ENCODE results near the gene SPP1. TPM values are rescaled to one million over a fixed set of nuclear protein-coding genes. Genes with fewer than 3 reads are reported as not detected.

Gene SPP1
- total and polyA plus RNA-seq, 3 experiments from 2014 or later = 4.9 to 7.2 TPM; not detected in 1

DNA sequence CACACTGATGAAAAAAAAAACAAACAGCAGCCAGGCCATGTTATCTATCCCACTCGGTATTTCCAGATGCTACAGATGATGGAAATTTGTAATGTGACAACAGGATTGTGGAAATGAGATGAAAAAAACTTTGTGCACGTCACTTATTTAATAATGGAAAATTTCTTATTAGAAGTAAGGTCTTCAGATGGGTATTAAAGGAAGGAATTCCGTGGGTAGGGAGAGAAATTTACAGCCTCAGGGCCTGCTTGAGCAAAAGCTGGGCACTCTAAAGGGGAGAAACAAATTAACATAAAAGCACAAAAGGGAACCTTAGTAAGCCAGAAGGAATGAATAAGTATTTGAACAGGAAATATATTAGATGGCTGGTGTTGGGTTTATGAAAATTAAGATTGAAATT, 27.7 kb downstream of the SPP1 start:
- CTCF ChIA-PET = no interaction called here
- Mint-ChIP-seq H3K4me1 (peaks cover 8 to 12% (median 9%) of the 10 kb centered on the region in 3 donors), H3K36me3 (peaks cover 0 to 2% (median 0%) of the 10 kb centered on the region in 3 donors), H3K4me3 (no peak overlapping the region), H3K27me3 (peaks cover 2 to 7% of the 10 kb centered on the region in 2 donors), H3K27ac (no peak overlapping the region), H3K9me3 (no peaks in the 10 kb centered on the region)
- DNase-seq = no peak
- POLR2A ChIA-PET = no interaction called here
- no peak overlapping the region for H3K27ac ChIP-seq (ENCODE audit: low read depth, low read length)
- no peaks in the 10 kb centered on the region for H3K27me3 ChIP-seq (ENCODE audit: insufficient read depth, low read length, poor library complexity, severe bottlenecking)
- H3K4me3 ChIP-seq (ENCODE audit: low read length) = no peak overlapping the region
- H3K36me3 ChIP-seq (ENCODE audit: insufficient read depth, low read length) = no peaks in the 10 kb centered on the region
- no peaks in the 10 kb centered on the region for H3K4me1 ChIP-seq (ENCODE audit: insufficient read depth, low read length)
- H3K9me3 ChIP-seq (ENCODE audit: low read length) = no peaks in the 10 kb centered on the region

DNA sequence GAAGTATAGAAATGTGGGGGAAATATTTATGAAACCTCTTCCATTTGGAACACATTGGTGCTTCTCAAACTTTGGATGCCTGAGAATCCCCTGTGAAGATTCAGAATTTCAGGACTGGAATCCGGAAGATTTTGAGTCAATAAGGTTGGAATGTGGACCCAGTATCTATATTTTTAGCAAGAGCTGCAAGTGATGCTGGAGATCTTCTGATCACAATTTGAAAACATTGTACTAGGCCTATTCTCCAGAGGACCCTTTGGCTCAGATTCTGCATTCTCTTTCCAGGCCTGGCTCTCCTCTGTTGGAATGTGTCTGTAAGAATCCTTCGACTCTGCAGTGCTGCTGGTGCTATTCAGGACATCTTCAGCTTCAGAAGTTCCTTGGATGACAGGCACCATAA, 29.6 kb downstream of the SPP1 start:
- Mint-ChIP-seq H3K4me1 (peaks cover 21 to 26% (median 21%) of the 10 kb centered on the region in 3 donors), H3K27me3 (peaks cover 2 to 7% of the 10 kb centered on the region in 2 donors), H3K4me3 (peak overlapping the region in 1 of 7 donors; percentile 96), H3K9me3 (no peaks in the 10 kb centered on the region), H3K27ac (peak overlapping the region in 3 of 8 donors; percentile 6 to 80 (median 10)), H3K36me3 (peaks cover 0 to 6% (median 0%) of the 10 kb centered on the region in 3 donors)
- ChIA-PET CTCF (no interaction called here), POLR2A (no interaction called here)
- H3K4me1 ChIP-seq (ENCODE audit: insufficient read depth, low read length) = peaks cover 6% of the 10 kb centered on the region
- no peaks in the 10 kb centered on the region for H3K9me3 ChIP-seq (ENCODE audit: low read length)
- H3K27me3 ChIP-seq (ENCODE audit: insufficient read depth, low read length, poor library complexity, severe bottlenecking) = no peaks in the 10 kb centered on the region
- no peak overlapping the region for H3K4me3 ChIP-seq (ENCODE audit: low read length)
- H3K36me3 ChIP-seq (ENCODE audit: insufficient read depth, low read length) = no peaks in the 10 kb centered on the region
- DNase-seq = no peak
- H3K27ac ChIP-seq (ENCODE audit: low read depth, low read length) = no peak overlapping the region

DNA sequence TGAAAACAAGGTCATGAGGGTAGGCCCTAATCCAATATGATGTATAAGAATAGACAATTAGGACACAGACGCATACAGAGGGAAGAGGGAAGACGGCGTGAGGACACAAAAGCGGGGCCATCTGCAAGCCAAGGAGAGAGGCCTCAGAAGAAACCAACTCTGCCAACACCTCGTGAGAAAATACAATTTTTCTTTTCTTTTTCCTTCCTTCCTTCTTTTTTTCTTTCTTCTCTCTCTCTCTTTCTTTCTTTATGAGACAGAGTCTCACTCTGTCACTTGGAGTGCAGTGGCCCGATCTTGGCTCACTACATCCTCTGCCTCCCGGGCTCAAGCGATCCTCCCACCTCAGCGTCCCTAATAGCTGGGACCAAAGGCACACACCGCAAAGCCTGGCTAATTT, 30.4 kb downstream of the SPP1 start:
- H3K36me3 Mint-ChIP-seq = peaks cover 0 to 6% (median 2%) of the 10 kb centered on the region in 3 donors

GRCh38 chr4:88006956-88007303, 31.4 kb downstream of the SPP1 start:
- no peak for DNase-seq
- Histone ChIP-seq H3K27me3 (ENCODE audit: insufficient read depth, low read length, poor library complexity, severe bottlenecking) (no peaks in the 10 kb centered on the region), H3K27ac (ENCODE audit: low read depth, low read length) (no peak overlapping the region), H3K4me3 (ENCODE audit: low read length) (peak overlapping the region; percentile 36), H3K4me1 (ENCODE audit: insufficient read depth, low read length) (peaks cover 6% of the 10 kb centered on the region), H3K9me3 (ENCODE audit: low read length) (no peaks in the 10 kb centered on the region), H3K36me3 (ENCODE audit: insufficient read depth, low read length) (no peaks in the 10 kb centered on the region)
- Mint-ChIP-seq H3K9me3 (no peaks in the 10 kb centered on the region), H3K27me3 (peaks cover 2 to 4% of the 10 kb centered on the region in 2 donors), H3K36me3 (peaks cover 0 to 6% (median 2%) of the 10 kb centered on the region in 3 donors), H3K4me1 (peaks cover 31 to 35% (median 33%) of the 10 kb centered on the region in 3 donors), H3K4me3 (peak overlapping the region; percentile 79 to 96 (median 88)), H3K27ac (peak overlapping the region in 5 of 8 donors; percentile 13 to 87 (median 83))
- CTCF ChIA-PET = no interaction called here
- POLR2A ChIA-PET = no interaction called here

More for the DNA sequence above, 30.4 kb downstream of the SPP1 start:
- H3K27ac ChIP-seq (ENCODE audit: low read depth, low read length) = no peak overlapping the region
- peak overlapping the region in 6 of 7 donors; percentile 79 to 96 (median 87) for H3K4me3 Mint-ChIP-seq
- peaks cover 2 to 7% of the 10 kb centered on the region in 2 donors for H3K27me3 Mint-ChIP-seq
- no peaks in the 10 kb centered on the region for H3K36me3 ChIP-seq (ENCODE audit: insufficient read depth, low read length)
- POLR2A ChIA-PET = no interaction called here
- no peaks in the 10 kb centered on the region for H3K27me3 ChIP-seq (ENCODE audit: insufficient read depth, low read length, poor library complexity, severe bottlenecking)
- no peak for DNase-seq
- CTCF ChIA-PET = no interaction called here
- peak overlapping the region in 2 of 8 donors; percentile 4 to 12 for H3K27ac Mint-ChIP-seq
- no peaks in the 10 kb centered on the region for H3K9me3 Mint-ChIP-seq
- H3K9me3 ChIP-seq (ENCODE audit: low read length) = no peaks in the 10 kb centered on the region
- H3K4me1 Mint-ChIP-seq = peaks cover 28 to 34% (median 29%) of the 10 kb centered on the region in 3 donors
- no peak overlapping the region for H3K4me3 ChIP-seq (ENCODE audit: low read length)
- H3K4me1 ChIP-seq (ENCODE audit: insufficient read depth, low read length) = peaks cover 6% of the 10 kb centered on the region

DNA sequence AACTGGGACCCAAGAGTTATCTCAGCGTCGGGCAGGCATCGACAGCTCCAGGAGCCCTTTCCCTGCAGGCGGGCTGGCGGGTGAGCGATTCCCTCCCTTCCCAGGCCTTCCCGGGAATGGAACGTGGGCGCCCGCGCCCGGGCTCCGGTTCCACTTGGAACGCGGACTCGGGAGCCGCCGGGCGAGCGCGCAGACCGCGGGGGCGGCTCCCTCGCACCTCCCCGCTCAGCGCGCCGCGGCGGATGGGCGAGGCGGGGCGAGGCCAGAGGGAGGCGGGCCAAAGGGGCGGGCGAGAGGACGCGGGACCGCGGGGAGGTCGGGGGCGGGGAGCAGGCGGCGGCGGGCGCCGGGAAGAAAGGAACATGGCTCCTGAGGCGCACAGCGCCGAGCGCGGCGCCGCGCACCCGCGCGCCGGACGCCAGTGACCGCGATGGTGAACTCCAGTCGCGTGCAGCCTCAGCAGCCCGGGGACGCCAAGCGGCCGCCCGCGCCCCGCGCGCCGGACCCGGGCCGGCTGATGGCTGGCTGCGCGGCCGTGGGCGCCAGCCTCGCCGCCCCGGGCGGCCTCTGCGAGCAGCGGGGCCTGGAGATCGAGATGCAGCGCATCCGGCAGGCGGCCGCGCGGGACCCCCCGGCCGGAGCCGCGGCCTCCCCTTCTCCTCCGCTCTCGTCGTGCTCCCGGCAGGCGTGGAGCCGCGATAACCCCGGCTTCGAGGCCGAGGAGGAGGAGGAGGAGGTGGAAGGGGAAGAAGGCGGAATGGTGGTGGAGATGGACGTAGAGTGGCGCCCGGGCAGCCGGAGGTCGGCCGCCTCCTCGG, 32.0 kb downstream of the SPP1 start, which contains the start of gene PKD2:
Gene PKD2, plus strand, starts transcription at position 332 of the 818 bp plus-strand sequence. Its CDS starts 99 bp downstream, at position 431.
- Mint-ChIP-seq H3K36me3 (peaks cover 0 to 6% (median 2%) of the 10 kb centered on the region in 3 donors), H3K27ac (peak within 1 kb of the TSS in 7 of 8 donors; percentile 57 to 94 (median 83)), H3K4me1 (peaks cover 34 to 38% (median 36%) of the 10 kb centered on the region in 3 donors), H3K27me3 (peaks cover 2 to 4% of the 10 kb centered on the region in 2 donors), H3K9me3 (no peaks in the 10 kb centered on the region), H3K4me3 (peak within 1 kb of the TSS; percentile 88 to 96 (median 95))
- H3K36me3 ChIP-seq (ENCODE audit: insufficient read depth, low read length) = no peaks in the 10 kb centered on the region
- DNase-seq = peak; percentile 51 to 78 (median 69)
- POLR2A ChIA-PET = no interaction called here
- no peaks in the 10 kb centered on the region for H3K27me3 ChIP-seq (ENCODE audit: insufficient read depth, low read length, poor library complexity, severe bottlenecking)
- peak within 1 kb of the TSS; percentile 64 for H3K4me3 ChIP-seq (ENCODE audit: low read length)
- peaks cover 6% of the 10 kb centered on the region for H3K4me1 ChIP-seq (ENCODE audit: insufficient read depth, low read length)
- no peaks in the 10 kb centered on the region for H3K9me3 ChIP-seq (ENCODE audit: low read length)
- CTCF ChIA-PET = no interaction called here
- H3K27ac ChIP-seq (ENCODE audit: low read depth, low read length) = no peak within 1 kb of the TSS

- CTCF ChIA-PET = no interaction called here
- Histone ChIP-seq H3K27ac (ENCODE audit: low read depth, low read length) (no peak overlapping the region), H3K9me3 (ENCODE audit: low read length) (no peaks in the 10 kb centered on the region), H3K4me1 (ENCODE audit: insufficient read depth, low read length) (peaks cover 6% of the 10 kb centered on the region), H3K36me3 (ENCODE audit: insufficient read depth, low read length) (no peaks in the 10 kb centered on the region), H3K4me3 (ENCODE audit: low read length) (peak overlapping the region; percentile 64), H3K27me3 (ENCODE audit: insufficient read depth, low read length, poor library complexity, severe bottlenecking) (no peaks in the 10 kb centered on the region)
- peak overlapping the region; percentile 88 to 96 (median 93) for H3K4me3 Mint-ChIP-seq
- peaks cover 0 to 6% (median 2%) of the 10 kb centered on the region in 3 donors for H3K36me3 Mint-ChIP-seq
- DNase-seq = peak in 1 of 5 donors; percentile 3
- peaks cover 37 to 45% (median 43%) of the 10 kb centered on the region in 3 donors for H3K4me1 Mint-ChIP-seq
- peaks cover 2 to 4% of the 10 kb centered on the region in 2 donors for H3K27me3 Mint-ChIP-seq
- peak overlapping the region in 6 of 8 donors; percentile 57 to 94 (median 78) for H3K27ac Mint-ChIP-seq
- H3K9me3 Mint-ChIP-seq = no peaks in the 10 kb centered on the region
- POLR2A ChIA-PET = no interaction called here
Measured at GRCh38 chr4:88008122-88008742, 32.7 kb downstream of the SPP1 start.

DNA sequence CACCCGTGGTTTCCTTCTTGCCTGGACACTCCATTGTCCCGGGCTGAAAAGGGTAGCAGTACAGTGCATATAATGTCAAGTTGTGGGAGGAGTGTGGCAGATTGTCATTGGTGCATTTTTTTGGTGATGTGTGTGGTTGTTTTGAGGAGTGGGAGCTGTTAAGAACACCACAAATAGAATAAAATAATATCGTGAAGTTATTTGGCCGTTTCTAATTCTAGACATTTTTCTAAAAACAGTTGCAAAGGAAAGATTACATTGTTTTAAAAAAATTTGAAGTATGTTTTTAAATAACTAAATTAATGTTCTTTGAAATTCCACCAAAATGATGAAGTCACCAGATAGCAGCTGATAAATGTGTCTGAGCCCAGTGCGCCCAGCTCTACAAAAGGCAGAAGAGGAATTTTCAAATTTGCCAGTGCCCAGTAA, 33.2 kb downstream of the SPP1 start:
- CTCF ChIA-PET = no interaction called here
- DNase-seq = no peak
- POLR2A ChIA-PET = no interaction called here

GRCh38 chr4:88009871-88010270, 34.4 kb downstream of the SPP1 start:
- POLR2A ChIA-PET = no interaction called here
- CTCF ChIA-PET = interaction anchor here (1.1 to 1.4 kb wide), 3 partner anchors 13 to 36 kb away, joined by 3 to 4 read pairs (median 3); no protein-coding TSS in a partner anchor
- H3K4me3 ChIP-seq (ENCODE audit: low read length) = no peak overlapping the region
- Mint-ChIP-seq H3K36me3 (peaks cover 0 to 6% (median 2%) of the 10 kb centered on the region in 3 donors), H3K27ac (no peak overlapping the region), H3K27me3 (peaks cover 2 to 4% of the 10 kb centered on the region in 2 donors), H3K4me3 (no peak overlapping the region), H3K9me3 (no peaks in the 10 kb centered on the region), H3K4me1 (peaks cover 37 to 50% (median 44%) of the 10 kb centered on the region in 3 donors)
- no peak for DNase-seq
- H3K36me3 ChIP-seq (ENCODE audit: insufficient read depth, low read length) = no peaks in the 10 kb centered on the region
- H3K4me1 ChIP-seq (ENCODE audit: insufficient read depth, low read length) = peaks cover 6% of the 10 kb centered on the region
- no peaks in the 10 kb centered on the region for H3K9me3 ChIP-seq (ENCODE audit: low read length)
- no peak overlapping the region for H3K27ac ChIP-seq (ENCODE audit: low read depth, low read length)
- H3K27me3 ChIP-seq (ENCODE audit: insufficient read depth, low read length, poor library complexity, severe bottlenecking) = no peaks in the 10 kb centered on the region

More for the DNA sequence above, 33.2 kb downstream of the SPP1 start:
- Histone ChIP-seq H3K9me3 (ENCODE audit: low read length) (no peaks in the 10 kb centered on the region), H3K4me3 (ENCODE audit: low read length) (peak overlapping the region; percentile 64), H3K27me3 (ENCODE audit: insufficient read depth, low read length, poor library complexity, severe bottlenecking) (no peaks in the 10 kb centered on the region), H3K36me3 (ENCODE audit: insufficient read depth, low read length) (no peaks in the 10 kb centered on the region), H3K4me1 (ENCODE audit: insufficient read depth, low read length) (peaks cover 6% of the 10 kb centered on the region), H3K27ac (ENCODE audit: low read depth, low read length) (no peak overlapping the region)
- Mint-ChIP-seq H3K4me1 (peaks cover 37 to 45% (median 44%) of the 10 kb centered on the region in 3 donors), H3K36me3 (peaks cover 0 to 6% (median 2%) of the 10 kb centered on the region in 3 donors), H3K27ac (peak overlapping the region in 5 of 8 donors; percentile 57 to 94 (median 78)), H3K4me3 (peak overlapping the region; percentile 88 to 96 (median 93)), H3K9me3 (no peaks in the 10 kb centered on the region), H3K27me3 (peaks cover 2 to 4% of the 10 kb centered on the region in 2 donors)
